ENCODE measurements around the gene ST7. TPM values are rescaled to one million over a fixed set of nuclear protein-coding genes. Genes with fewer than 3 reads are reported as not detected.

The ST7 gene
- total RNA-seq, 1 donor from 2014 or later: 107 TPM

DNA sequence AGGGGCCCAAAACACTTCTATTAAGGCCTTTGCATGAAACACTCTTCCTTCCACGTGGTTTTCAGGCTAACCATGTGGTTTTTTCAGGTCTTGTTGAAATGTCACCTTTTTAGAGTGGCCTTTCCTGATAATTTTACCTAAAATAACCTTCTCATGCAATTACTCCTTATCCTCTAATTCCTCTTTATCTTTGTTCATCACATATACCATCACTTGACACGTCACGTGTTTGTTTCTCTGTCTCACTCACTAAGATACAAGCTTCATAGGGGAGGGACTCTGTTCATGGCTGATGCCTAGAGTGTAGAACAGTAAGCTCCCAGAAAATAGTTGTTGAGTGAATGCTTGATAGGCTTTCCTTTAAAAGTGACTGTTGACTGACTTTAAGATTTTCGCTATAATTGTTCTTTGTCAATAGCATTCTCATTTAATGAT lies 63.7 kb downstream of the ST7 start:
- Mint-ChIP-seq H3K9me3 (ENCODE audit: unreplicated experiment) (peaks cover 2% of the 10 kb centered on the region), H3K27ac (ENCODE audit: unreplicated experiment) (peak overlapping the region; percentile 69), H3K27me3 (ENCODE audit: unreplicated experiment) (peaks cover 2% of the 10 kb centered on the region), H3K4me1 (ENCODE audit: low read depth, unreplicated experiment) (peaks cover 25% of the 10 kb centered on the region), H3K4me3 (ENCODE audit: unreplicated experiment) (no peak overlapping the region), H3K36me3 (ENCODE audit: unreplicated experiment) (no peaks in the 10 kb centered on the region)
- TF ChIP-seq, protein P1, sequence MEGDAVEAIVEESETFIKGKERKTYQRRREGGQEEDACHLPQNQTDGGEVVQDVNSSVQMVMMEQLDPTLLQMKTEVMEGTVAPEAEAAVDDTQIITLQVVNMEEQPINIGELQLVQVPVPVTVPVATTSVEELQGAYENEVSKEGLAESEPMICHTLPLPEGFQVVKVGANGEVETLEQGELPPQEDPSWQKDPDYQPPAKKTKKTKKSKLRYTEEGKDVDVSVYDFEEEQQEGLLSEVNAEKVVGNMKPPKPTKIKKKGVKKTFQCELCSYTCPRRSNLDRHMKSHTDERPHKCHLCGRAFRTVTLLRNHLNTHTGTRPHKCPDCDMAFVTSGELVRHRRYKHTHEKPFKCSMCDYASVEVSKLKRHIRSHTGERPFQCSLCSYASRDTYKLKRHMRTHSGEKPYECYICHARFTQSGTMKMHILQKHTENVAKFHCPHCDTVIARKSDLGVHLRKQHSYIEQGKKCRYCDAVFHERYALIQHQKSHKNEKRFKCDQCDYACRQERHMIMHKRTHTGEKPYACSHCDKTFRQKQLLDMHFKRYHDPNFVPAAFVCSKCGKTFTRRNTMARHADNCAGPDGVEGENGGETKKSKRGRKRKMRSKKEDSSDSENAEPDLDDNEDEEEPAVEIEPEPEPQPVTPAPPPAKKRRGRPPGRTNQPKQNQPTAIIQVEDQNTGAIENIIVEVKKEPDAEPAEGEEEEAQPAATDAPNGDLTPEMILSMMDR (IDR thresholded peaks at IDR 0.05; ENCODE audit: partially characterized antibody, unreplicated experiment): no peak
- no peak for DNase-seq

DNA sequence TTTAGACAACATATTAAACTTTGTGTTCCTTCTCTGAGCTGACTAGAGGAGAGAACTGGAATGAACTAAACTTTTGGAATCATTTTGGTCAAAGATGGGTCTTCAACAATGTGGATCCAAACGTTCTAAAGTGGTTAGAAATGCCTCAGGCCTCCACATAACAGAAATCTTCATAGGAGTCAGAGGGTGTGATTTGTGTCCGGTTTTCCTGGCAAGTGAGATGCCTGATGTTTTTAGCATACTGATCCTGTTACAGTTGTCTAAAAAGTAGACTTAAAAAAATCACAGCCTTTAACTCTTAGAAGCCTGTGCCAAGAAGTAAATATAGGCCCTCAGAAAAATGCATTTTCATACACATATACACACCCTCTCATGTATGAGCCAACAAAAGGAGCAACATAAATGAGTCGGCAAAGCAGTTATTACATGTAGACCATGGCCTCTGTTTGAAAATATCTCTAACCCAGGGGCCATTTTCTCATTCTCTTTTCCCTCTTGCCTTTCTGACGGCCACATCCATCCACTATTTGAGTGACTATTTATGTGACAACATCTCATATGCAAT lies 64.5 kb downstream of the ST7 start:
- Mint-ChIP-seq H3K27ac (ENCODE audit: unreplicated experiment) (peak overlapping the region; percentile 69), H3K27me3 (ENCODE audit: unreplicated experiment) (peaks cover 2% of the 10 kb centered on the region), H3K9me3 (ENCODE audit: unreplicated experiment) (peaks cover 2% of the 10 kb centered on the region), H3K4me3 (ENCODE audit: unreplicated experiment) (no peak overlapping the region), H3K36me3 (ENCODE audit: unreplicated experiment) (no peaks in the 10 kb centered on the region), H3K4me1 (ENCODE audit: low read depth, unreplicated experiment) (peaks cover 25% of the 10 kb centered on the region)
- no peak for DNase-seq
- TF ChIP-seq, protein P1 (IDR thresholded peaks at IDR 0.05; ENCODE audit: partially characterized antibody, unreplicated experiment): no peak

DNA sequence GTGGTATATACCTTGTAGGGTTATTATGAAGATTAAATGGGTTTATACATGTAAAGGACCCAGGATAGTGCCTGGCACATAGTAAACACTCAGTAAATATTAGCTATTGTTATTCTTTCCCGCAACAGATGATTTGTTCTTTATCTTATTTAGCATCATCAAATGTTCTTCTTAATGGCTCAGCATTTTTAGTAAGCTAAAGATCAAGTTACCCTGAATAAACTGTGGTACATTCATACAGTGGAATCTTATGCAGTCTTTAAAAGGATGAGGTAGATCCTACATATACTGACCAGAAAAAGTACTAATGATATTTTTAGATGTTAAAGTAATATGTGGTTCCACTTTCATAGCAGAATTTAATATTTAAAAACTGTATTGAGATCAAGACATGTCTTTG lies 65.4 kb downstream of the ST7 start:
- H3K27me3 Mint-ChIP-seq (ENCODE audit: unreplicated experiment): peaks cover 2% of the 10 kb centered on the region
- no peaks in the 10 kb centered on the region for H3K36me3 Mint-ChIP-seq (ENCODE audit: unreplicated experiment)
- peak overlapping the region; percentile 2 for H3K4me3 Mint-ChIP-seq (ENCODE audit: unreplicated experiment)
- TF ChIP-seq, protein P1 (IDR thresholded peaks at IDR 0.05; ENCODE audit: partially characterized antibody, unreplicated experiment): no peak
- H3K27ac Mint-ChIP-seq (ENCODE audit: unreplicated experiment): peak overlapping the region; percentile 9
- H3K9me3 Mint-ChIP-seq (ENCODE audit: unreplicated experiment): peaks cover 2% of the 10 kb centered on the region
- no peak for DNase-seq
- H3K4me1 Mint-ChIP-seq (ENCODE audit: low read depth, unreplicated experiment): peaks cover 25% of the 10 kb centered on the region

DNA sequence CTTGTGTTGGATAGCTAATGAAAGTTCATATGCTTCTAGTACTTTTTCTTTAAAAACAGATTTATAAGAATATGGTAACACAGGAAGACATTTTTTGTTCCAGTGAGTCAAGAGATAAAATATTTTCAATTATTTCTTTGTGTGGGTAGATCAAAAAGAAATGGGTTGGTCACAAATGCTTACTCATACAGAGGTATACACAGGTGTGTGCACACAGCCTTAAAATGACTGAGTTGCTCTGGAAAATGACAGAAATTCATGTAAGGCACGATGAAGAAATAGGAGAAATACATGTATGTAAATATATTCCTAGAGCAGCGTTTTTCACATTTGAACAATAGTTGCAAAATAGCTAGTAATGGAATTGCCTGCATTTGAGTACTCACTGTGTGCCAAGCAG lies 66.0 kb downstream of the ST7 start:
- TF ChIP-seq, protein P1 (IDR thresholded peaks at IDR 0.05; ENCODE audit: partially characterized antibody, unreplicated experiment): no peak
- H3K36me3 Mint-ChIP-seq (ENCODE audit: unreplicated experiment): no peaks in the 10 kb centered on the region
- H3K27me3 Mint-ChIP-seq (ENCODE audit: unreplicated experiment): peaks cover 2% of the 10 kb centered on the region
- H3K27ac Mint-ChIP-seq (ENCODE audit: unreplicated experiment): no peak overlapping the region
- peaks cover 2% of the 10 kb centered on the region for H3K9me3 Mint-ChIP-seq (ENCODE audit: unreplicated experiment)
- H3K4me1 Mint-ChIP-seq (ENCODE audit: low read depth, unreplicated experiment): peaks cover 24% of the 10 kb centered on the region
- no peak overlapping the region for H3K4me3 Mint-ChIP-seq (ENCODE audit: unreplicated experiment)
- DNase-seq: no peak

DNA sequence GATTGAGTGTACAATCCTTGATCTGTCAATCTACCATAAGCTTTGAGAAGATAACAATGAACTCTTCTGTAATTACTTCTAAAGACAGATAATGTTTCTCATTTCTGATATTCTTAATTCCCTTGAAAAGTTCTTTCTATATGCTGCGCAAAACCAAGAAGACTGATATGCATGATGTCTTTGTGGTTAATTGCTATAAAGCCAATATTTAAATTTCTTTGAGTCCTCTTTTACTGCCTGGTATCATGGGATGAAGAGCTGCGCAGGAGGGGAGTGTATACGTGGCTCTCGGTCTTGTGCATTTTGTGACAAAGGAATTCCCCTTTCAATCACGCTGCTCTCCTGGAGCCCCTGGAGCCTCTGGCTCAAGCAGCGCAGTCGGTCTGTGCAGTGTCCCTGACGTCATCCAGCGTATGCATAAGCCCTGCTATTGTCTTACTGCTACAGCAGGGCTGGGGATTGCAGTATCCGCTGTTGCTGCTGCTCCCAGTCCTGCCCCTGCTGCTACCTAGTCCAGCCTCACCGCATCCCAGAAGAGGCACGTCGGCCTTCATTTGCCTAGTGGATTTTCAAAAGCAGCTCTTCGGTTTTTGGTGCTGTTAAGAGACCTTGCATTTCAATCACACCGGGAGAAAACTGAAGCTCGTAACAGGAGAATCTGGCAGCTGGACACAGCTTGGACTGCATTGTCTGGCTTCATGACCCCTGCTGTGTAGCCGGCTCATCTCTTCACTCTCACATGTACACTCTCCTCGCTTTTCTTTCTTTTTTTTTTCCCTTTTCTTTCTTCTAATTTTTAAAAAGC lies 66.7 kb downstream of the ST7 start:
- Mint-ChIP-seq H3K36me3 (ENCODE audit: unreplicated experiment) (no peaks in the 10 kb centered on the region), H3K4me3 (ENCODE audit: unreplicated experiment) (no peak overlapping the region), H3K4me1 (ENCODE audit: low read depth, unreplicated experiment) (peaks cover 24% of the 10 kb centered on the region), H3K27me3 (ENCODE audit: unreplicated experiment) (peaks cover 2% of the 10 kb centered on the region), H3K27ac (ENCODE audit: unreplicated experiment) (no peak overlapping the region), H3K9me3 (ENCODE audit: unreplicated experiment) (peaks cover 2% of the 10 kb centered on the region)
- TF ChIP-seq, protein P1 (IDR thresholded peaks at IDR 0.05; ENCODE audit: partially characterized antibody, unreplicated experiment): no peak
- DNase-seq: peak; percentile 86
